Activated gamma-delta T cell treated with Interleukin-2 at 50 U/mL for 16 hours (primary cell): ENCODE measurements around the gene TNK1.
"Not testable (repeated sequence)": the region's sequence is repeated elsewhere in the genome, so short reads cannot be mapped to it uniquely, and the experiment has no call there.

Experiments used
- DNase-seq: peaks from one replicate; pipeline ENCODE4 v3.0.0-alpha.2; 2020

Gene TNK1

GRCh38 chr17:7355573-7355972, 25.3 kb upstream of the TNK1 start:
- no peak for DNase-seq

- peak; percentile 87 for DNase-seq
These were observed 24.8 kb upstream of the TNK1 start for GRCh38 chr17:7356072-7356549.

- DNase-seq, result no peak
These were observed 24.1 kb upstream of the TNK1 start for GRCh38 chr17:7356756-7357155.

- DNase-seq, result no peak
These were observed 23.5 kb upstream of the TNK1 start for GRCh38 chr17:7357381-7357780.

- DNase-seq, result no peak
These were observed 19.0 kb upstream of the TNK1 start for GRCh38 chr17:7361906-7362305.

- DNase-seq, result no peak
These were observed 17.6 kb upstream of the TNK1 start for GRCh38 chr17:7363311-7363710.

- DNase-seq, result not testable (repeated sequence)
These were observed 14.9 kb upstream of the TNK1 start for GRCh38 chr17:7365963-7366362.

- DNase-seq, result no peak
These were observed 13.8 kb upstream of the TNK1 start for GRCh38 chr17:7367083-7367482.

- no peak for DNase-seq
These were observed 12.8 kb upstream of the TNK1 start for GRCh38 chr17:7367918-7368598.

- not testable (repeated sequence) for DNase-seq
These were observed 12.3 kb upstream of the TNK1 start for GRCh38 chr17:7368599-7368994.

- DNase-seq, result no peak
These were observed 11.1 kb upstream of the TNK1 start for GRCh38 chr17:7369825-7370224.

GRCh38 chr17:7370853-7371252, 10.0 kb upstream of the TNK1 start:
- DNase-seq, result no peak

GRCh38 chr17:7374353-7374752, 6.5 kb upstream of the TNK1 start:
- DNase-seq, result no peak

GRCh38 chr17:7379134-7379533, 1.8 kb upstream of the TNK1 start:
- no peak for DNase-seq

GRCh38 chr17:7380321-7380720, 568 bp upstream of the TNK1 start:
- DNase-seq, result no peak

- no peak for DNase-seq
These were observed 2.0 kb downstream of the TNK1 start for GRCh38 chr17:7382901-7383300.

GRCh38 chr17:7383371-7383741, 2.5 kb downstream of the TNK1 start:
- DNase-seq, result no peak

- peak; percentile 70 for DNase-seq
These were observed 3.0 kb downstream of the TNK1 start for GRCh38 chr17:7383742-7384488.

GRCh38 chr17:7384489-7385081, 3.7 kb downstream of the TNK1 start:
- DNase-seq, result no peak

- DNase-seq, result no peak
These were observed 8.0 kb downstream of the TNK1 start for GRCh38 chr17:7388856-7389255.

GRCh38 chr17:7389924-7390910, 9.3 kb downstream of the TNK1 start:
- DNase-seq, result no peak

GRCh38 chr17:7391307-7391706, 10.4 kb downstream of the TNK1 start:
- no peak for DNase-seq
